Neural progenitor cell (in vitro differentiated cells): ENCODE results near the gene ASTN2. TPM values are rescaled to one million over a fixed set of nuclear protein-coding genes. Genes with fewer than 3 reads are reported as not detected.

ENCODE experiments used
- DNase-seq: peaks from one replicate; pipeline ENCODE4 v3.0.0-alpha.2; 2016; ENCODE audit warnings: low spot score
- H2AFZ ChIP-seq: fragments of 200-600 bp; sonication (generic); replicated peaks from 2 replicates; pipeline ENCODE4 v1.6.1; 2016; ENCODE audit warnings: antibody characterized with exemption
- H3F3A ChIP-seq: fragments of 200-600 bp; sonication (generic); 2 replicates; pipeline ENCODE4 v1.6.1; 2016; ENCODE audit warnings: antibody characterized with exemption, low read depth
- H3K27ac ChIP-seq: fragments of 200-600 bp; sonication (generic); 2 replicates; pipeline ENCODE4 v1.5.1; 2016; ENCODE audit warnings: mild to moderate bottlenecking
- H3K27me3 ChIP-seq: fragments of 200-600 bp; sonication (generic); 2 replicates; pipeline ENCODE4 v1.6.1; 2016; ENCODE audit warnings: mild to moderate bottlenecking, moderate library complexity
- H3K36me3 ChIP-seq: fragments of 200-600 bp; sonication (generic); 2 replicates; pipeline ENCODE4 v1.5.1; 2016
- H3K4me1 ChIP-seq: fragments of 200-600 bp; sonication (generic); 2 replicates; pipeline ENCODE4 v1.6.1; 2016; ENCODE audit warnings: mixed run types
- H3K4me2 ChIP-seq: fragments of 200-600 bp; sonication (generic); 2 replicates; pipeline ENCODE4 v1.6.1; 2016
- H3K4me3 ChIP-seq: fragments of 200-600 bp; sonication (generic); 2 replicates; pipeline ENCODE4 v1.5.1; 2016
- H3K79me2 ChIP-seq: fragments of 200-600 bp; sonication (generic); 2 replicates; pipeline ENCODE4 v1.6.1; 2016; ENCODE audit warnings: low read depth
- H3K9ac ChIP-seq: fragments of 200-600 bp; sonication (generic); 2 replicates; pipeline ENCODE4 v1.6.1; 2016
- H3K9me3 ChIP-seq: fragments of 200-600 bp; sonication (generic); 2 replicates; pipeline ENCODE4 v1.5.1; 2016; ENCODE audit warnings: low read depth
- H4K20me1 ChIP-seq: fragments of 200-600 bp; sonication (generic); 2 replicates; pipeline ENCODE4 v1.6.1; 2016; ENCODE audit warnings: low read depth
- H3K27ac Mint-ChIP-seq: 3 replicates; pipeline ENCODE4 v1.8.0; 2021; ENCODE audit warnings: mixed read lengths
- H3K27me3 Mint-ChIP-seq: 2 replicates; pipeline ENCODE4 v1.8.0; 2022; ENCODE audit warnings: low read depth, mild to moderate bottlenecking, inconsistent platforms, moderate library complexity, mixed read lengths; ENCODE audit not compliant: insufficient read depth
- H3K36me3 Mint-ChIP-seq: 3 replicates; pipeline ENCODE4 v1.8.0; 2021; ENCODE audit warnings: mixed read lengths
- H3K4me1 Mint-ChIP-seq: 3 replicates; pipeline ENCODE4 v1.8.0; 2021; ENCODE audit warnings: mixed read lengths
- H3K4me3 Mint-ChIP-seq: 3 replicates; pipeline ENCODE4 v1.8.0; 2021; ENCODE audit warnings: mild to moderate bottlenecking, moderate library complexity, mixed read lengths
- H3K9me3 Mint-ChIP-seq: 3 replicates; pipeline ENCODE4 v1.8.0; 2020; ENCODE audit warnings: mixed read lengths
- CTCF ChIP-seq: fragments of 200-600 bp; sonication (generic); IDR thresholded peaks from 2 replicates; pipeline ENCODE4 v1.5.1; 2017; ENCODE audit warnings: antibody characterized with exemption, mild to moderate bottlenecking
- EZH2 ChIP-seq: fragments of 200-600 bp; sonication (generic); IDR thresholded peaks from 2 replicates; pipeline ENCODE4 v1.6.1; 2017; ENCODE audit warnings: antibody characterized with exemption, mild to moderate bottlenecking, moderate library complexity
- EZH2phosphoT487 ChIP-seq: fragments of 200-600 bp; sonication (generic); IDR thresholded peaks from 2 replicates; pipeline ENCODE4 v1.6.1; 2017; ENCODE audit warnings: antibody characterized with exemption
- total RNA-seq: library from RNA; depleted of rRNA; stranded (reverse); fragments of >200 nt; gene quantifications from 2 replicates; pipeline ENCODE4 v1.2.3, GENCODE V29; 2015; ENCODE audit warnings: low replicate concordance

ASTN2 gene
- total RNA-seq, 1 donor from 2014 or later = 8.0 TPM

GRCh38 chr9:116616304-116616914 lies 798.4 kb downstream of the ASTN2 start:
- Mint-ChIP-seq H3K4me3 (no peak overlapping the region), H3K4me1 (no peaks in the 10 kb centered on the region), H3K27ac (no peak overlapping the region), H3K36me3 (peaks cover 4% of the 10 kb centered on the region), H3K9me3 (peaks cover 22% of the 10 kb centered on the region), H3K27me3 (no peaks in the 10 kb centered on the region)
- Histone ChIP-seq H3K4me3 (no peak overlapping the region), H3K9ac (no peak overlapping the region), H2AFZ (no peak overlapping the region), H3K36me3 (no peaks in the 10 kb centered on the region), H3K4me1 (no peaks in the 10 kb centered on the region), H3K9me3 (no peaks in the 10 kb centered on the region), H4K20me1 (no peaks in the 10 kb centered on the region), H3K27ac (no peak overlapping the region), H3F3A (no peaks in the 10 kb centered on the region), H3K27me3 (no peaks in the 10 kb centered on the region), H3K4me2 (no peak overlapping the region), H3K79me2 (no peaks in the 10 kb centered on the region)
- TF ChIP-seq EZH2 = no peak
- TF ChIP-seq CTCF = no peak
- TF ChIP-seq EZH2phosphoT487 = no peak
- no peak for DNase-seq

- Histone ChIP-seq H3K9ac (no peak overlapping the region), H3K27me3 (no peaks in the 10 kb centered on the region), H3K27ac (no peak overlapping the region), H3F3A (no peaks in the 10 kb centered on the region), H3K36me3 (no peaks in the 10 kb centered on the region), H3K79me2 (no peaks in the 10 kb centered on the region), H2AFZ (no peak overlapping the region), H3K9me3 (no peaks in the 10 kb centered on the region), H3K4me2 (no peak overlapping the region), H3K4me3 (no peak overlapping the region), H4K20me1 (no peaks in the 10 kb centered on the region), H3K4me1 (no peaks in the 10 kb centered on the region)
- no peak for DNase-seq
- Mint-ChIP-seq H3K4me3 (no peak overlapping the region), H3K36me3 (peaks cover 4% of the 10 kb centered on the region), H3K27me3 (no peaks in the 10 kb centered on the region), H3K4me1 (no peaks in the 10 kb centered on the region), H3K27ac (no peak overlapping the region), H3K9me3 (peaks cover 8% of the 10 kb centered on the region)
- TF ChIP-seq CTCF (no peak), EZH2phosphoT487 (no peak), EZH2 (no peak)
Measured at GRCh38 chr9:116608064-116608463, 806.8 kb downstream of the ASTN2 start.

GRCh38 chr9:116605904-116606341 lies 808.9 kb downstream of the ASTN2 start:
- H3K4me2 ChIP-seq = no peak overlapping the region
- H3K9ac ChIP-seq = no peak overlapping the region
- DNase-seq = no peak
- H3K27me3 ChIP-seq = no peaks in the 10 kb centered on the region
- H3K9me3 ChIP-seq = no peaks in the 10 kb centered on the region
- H2AFZ ChIP-seq = no peak overlapping the region
- no peaks in the 10 kb centered on the region for H3K36me3 Mint-ChIP-seq
- no peaks in the 10 kb centered on the region for H3K79me2 ChIP-seq
- H3K27me3 Mint-ChIP-seq = no peaks in the 10 kb centered on the region
- no peaks in the 10 kb centered on the region for H3F3A ChIP-seq
- no peak overlapping the region for H3K27ac ChIP-seq
- H3K36me3 ChIP-seq = no peaks in the 10 kb centered on the region
- no peak overlapping the region for H3K4me3 ChIP-seq
- no peaks in the 10 kb centered on the region for H3K4me1 ChIP-seq
- no peaks in the 10 kb centered on the region for H3K9me3 Mint-ChIP-seq
- H3K4me1 Mint-ChIP-seq = no peaks in the 10 kb centered on the region
- no peaks in the 10 kb centered on the region for H4K20me1 ChIP-seq
- no peak for TF ChIP-seq EZH2
- TF ChIP-seq EZH2phosphoT487 = no peak
- TF ChIP-seq CTCF = no peak
- no peak overlapping the region for H3K4me3 Mint-ChIP-seq
- no peak overlapping the region for H3K27ac Mint-ChIP-seq
